ENCODE measurements around the gene CDK6. TPM values are rescaled to one million over a fixed set of nuclear protein-coding genes. Genes with fewer than 3 reads are reported as not detected.

CDK6 gene
- total and polyA plus RNA-seq, 10 of the 15 experiments (the other 5 are each of a cell fraction or from before 2014, with no cell fraction given): 8.0 to 118 (median 45.8) TPM

DNA sequence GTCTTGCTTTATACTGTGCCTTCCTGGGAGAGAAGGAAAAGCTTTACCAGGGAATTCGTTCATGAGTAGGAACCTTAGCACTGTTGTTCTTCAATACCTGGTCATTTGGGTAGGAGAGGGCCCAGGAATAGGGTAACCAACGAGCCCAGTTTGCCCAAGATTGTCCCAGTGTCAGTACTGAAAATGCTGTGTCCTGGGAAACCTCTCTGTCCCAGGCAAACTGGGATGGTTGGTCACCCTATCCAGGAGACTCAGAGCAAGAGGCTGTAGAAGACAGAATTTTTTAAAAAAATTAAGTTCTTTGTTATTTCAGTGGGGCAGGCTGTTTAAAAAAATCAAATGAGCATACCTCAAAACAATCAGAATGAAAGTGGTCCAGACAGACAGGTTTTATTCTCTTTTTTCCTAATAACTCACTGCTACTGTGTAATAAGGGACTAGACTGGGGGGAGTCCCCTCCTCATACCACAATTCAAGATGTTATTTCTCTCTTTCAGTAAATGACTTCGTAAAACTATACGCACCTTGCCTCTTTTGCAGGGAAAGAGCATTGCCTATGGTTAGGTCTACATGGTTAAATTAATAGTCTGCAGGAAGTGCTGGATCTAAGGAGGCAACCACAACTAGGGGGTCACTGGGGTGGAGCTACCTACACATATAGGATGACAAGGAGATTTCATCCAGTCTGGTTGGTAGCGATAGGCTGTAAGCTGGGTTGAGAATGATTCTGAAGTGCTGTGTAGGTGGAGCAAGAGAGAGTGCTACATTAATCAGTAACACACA is 205.1 kb downstream of the CDK6 start (continued):
- TF ChIP-seq JUNB (IDR thresholded peaks at IDR 0.05): peak; percentile 95
- TF ChIP-seq DPF2 (IDR thresholded peaks at IDR 0.05): peak; percentile 76
- TF ChIP-seq POLR2AphosphoS2 (IDR thresholded peaks at IDR 0.05; ENCODE audit: low read depth, low read length): no peak
- peak; percentile 38; the same call in 1 of the 2 replicates for TF ChIP-seq BACH1 (IDR thresholded peaks at IDR 0.05; ENCODE audit: borderline replicate concordance)
- TF ChIP-seq, protein P1, sequence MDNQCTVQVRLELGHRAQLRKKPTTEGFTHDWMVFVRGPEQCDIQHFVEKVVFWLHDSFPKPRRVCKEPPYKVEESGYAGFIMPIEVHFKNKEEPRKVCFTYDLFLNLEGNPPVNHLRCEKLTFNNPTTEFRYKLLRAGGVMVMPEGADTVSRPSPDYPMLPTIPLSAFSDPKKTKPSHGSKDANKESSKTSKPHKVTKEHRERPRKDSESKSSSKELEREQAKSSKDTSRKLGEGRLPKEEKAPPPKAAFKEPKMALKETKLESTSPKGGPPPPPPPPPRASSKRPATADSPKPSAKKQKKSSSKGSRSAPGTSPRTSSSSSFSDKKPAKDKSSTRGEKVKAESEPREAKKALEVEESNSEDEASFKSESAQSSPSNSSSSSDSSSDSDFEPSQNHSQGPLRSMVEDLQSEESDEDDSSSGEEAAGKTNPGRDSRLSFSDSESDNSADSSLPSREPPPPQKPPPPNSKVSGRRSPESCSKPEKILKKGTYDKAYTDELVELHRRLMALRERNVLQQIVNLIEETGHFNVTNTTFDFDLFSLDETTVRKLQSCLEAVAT (IDR thresholded peaks at IDR 0.05): peak; percentile 36; the same call in 1 of the 2 replicates
- TF ChIP-seq, protein P2, sequence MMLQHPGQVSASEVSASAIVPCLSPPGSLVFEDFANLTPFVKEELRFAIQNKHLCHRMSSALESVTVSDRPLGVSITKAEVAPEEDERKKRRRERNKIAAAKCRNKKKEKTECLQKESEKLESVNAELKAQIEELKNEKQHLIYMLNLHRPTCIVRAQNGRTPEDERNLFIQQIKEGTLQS (IDR thresholded peaks at IDR 0.05; ENCODE audit: borderline replicate concordance, extremely low read depth, low read depth, low read length): no peak
- 0 out of 2 replicates have a peak, but pooled peaks have one; percentile 16 for TF ChIP-seq RAD21 (IDR thresholded peaks at IDR 0.05; ENCODE audit: insufficient read depth, low read depth, low read length)
- no peak for TF ChIP-seq NRF1 (conservative IDR thresholded peaks at IDR 0.05; ENCODE audit: low read depth, low read length)
- TF ChIP-seq CREB1 (IDR thresholded peaks at IDR 0.05; ENCODE audit: low read depth): peak; percentile 60
- TF ChIP-seq FOXK2 (IDR thresholded peaks at IDR 0.05): no peak
- no peak for TF ChIP-seq EZH2 (IDR thresholded peaks at IDR 0.05; ENCODE audit: borderline replicate concordance, control insufficient read depth, low read depth, low read length)
- peak; percentile 92 for TF ChIP-seq FOXM1 (IDR thresholded peaks at IDR 0.05; ENCODE audit: low read depth, low read length)
- TF ChIP-seq, protein P3, sequence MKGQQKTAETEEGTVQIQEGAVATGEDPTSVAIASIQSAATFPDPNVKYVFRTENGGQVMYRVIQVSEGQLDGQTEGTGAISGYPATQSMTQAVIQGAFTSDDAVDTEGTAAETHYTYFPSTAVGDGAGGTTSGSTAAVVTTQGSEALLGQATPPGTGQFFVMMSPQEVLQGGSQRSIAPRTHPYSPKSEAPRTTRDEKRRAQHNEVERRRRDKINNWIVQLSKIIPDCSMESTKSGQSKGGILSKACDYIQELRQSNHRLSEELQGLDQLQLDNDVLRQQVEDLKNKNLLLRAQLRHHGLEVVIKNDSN (IDR thresholded peaks at IDR 0.05; ENCODE audit: borderline replicate concordance, extremely low read length, insufficient read depth, low read depth, low read length): no peak
- TF ChIP-seq CREM (IDR thresholded peaks at IDR 0.05; ENCODE audit: low read depth): peak; percentile 73
- TF ChIP-seq SREBF2 (IDR thresholded peaks at IDR 0.05; ENCODE audit: low read length): no peak
- TF ChIP-seq JUND (IDR thresholded peaks at IDR 0.05; ENCODE audit: low read depth, low read length): peak; percentile 4; the same call in 1 of the 2 replicates
- TF ChIP-seq NFYA (IDR thresholded peaks at IDR 0.05; ENCODE audit: borderline replicate concordance, low read depth, low read length): no peak
- no peak for TF ChIP-seq YBX1 (IDR thresholded peaks at IDR 0.05)
- TF ChIP-seq TARDBP (IDR thresholded peaks at IDR 0.05; ENCODE audit: borderline replicate concordance): no peak
- no peak for TF ChIP-seq RFX5 (IDR thresholded peaks at IDR 0.05; ENCODE audit: low read depth, low read length)
- TF ChIP-seq STAT1 (conservative IDR thresholded peaks at IDR 0.05): no peak
- TF ChIP-seq BCL11A (IDR thresholded peaks at IDR 0.05; ENCODE audit: low read depth, low read length): peak; percentile 73
- TF ChIP-seq ATF7 (IDR thresholded peaks at IDR 0.05; ENCODE audit: low read depth): peak; percentile 58; the same call in 1 of the 2 replicates
- TF ChIP-seq EGR1 (IDR thresholded peaks at IDR 0.05; ENCODE audit: borderline replicate concordance in 1 of 2, low read depth in 2 of 2, low read length in 2 of 2): no peak
- no peak for TF ChIP-seq SIN3A (IDR thresholded peaks at IDR 0.05; ENCODE audit: low read depth, low read length)
- TF ChIP-seq IRF4 (IDR thresholded peaks at IDR 0.05; ENCODE audit: low read depth, low read length): peak; percentile 72; the same call in 1 of the 2 replicates
- peak; percentile 78 for TF ChIP-seq CBFB (IDR thresholded peaks at IDR 0.05; ENCODE audit: low read depth)

Measured in GM12878 (cell line).